Pancreas (tissue), 10 donors: ENCODE results near the gene MPI. TPM values are rescaled to one million over a fixed set of nuclear protein-coding genes. Genes with fewer than 3 reads are reported as not detected.

Experiments used
- ATAC-seq, 4 donors: fragments of 200-7000 bp; cut with Tn5 transposase; one replicate each; pipeline versions ENCODE4 v1.8.0 to v1.9.1; 2020; ENCODE audit warnings: mild to moderate bottlenecking in 4 of 4, moderate library complexity in 4 of 4
- DNase-seq, 6 donors: peaks; one replicate each; pipeline ENCODE4 v3.0.0-alpha.2; 2020
- FAIRE-seq: peaks from 2 replicates; lab custom pipeline; 2012; peaks lifted over from hg19 to GRCh38; lab: Jason Lieb, UNC
- H3K27ac ChIP-seq, 4 donors: fragments of 200-600 bp; sonication (generic); 1 replicate in 3 of 4; 2 replicates in 1 of 4; pipeline versions ENCODE4 v1.5.0 to v1.8.0; 2020
- H3K27me3 ChIP-seq, 4 donors: fragments of 200-600 bp; one replicate each; pipeline ENCODE4 v1.8.0; 2021
- H3K36me3 ChIP-seq, 3 donors: fragments of 200-600 bp; sonication (generic) in 1 of 3; one replicate each; pipeline versions ENCODE4 v1.5.0 to v1.8.0; 2020 to 2021
- H3K4me1 ChIP-seq, 3 donors: fragments of 200-600 bp; one replicate each; pipeline ENCODE4 v1.8.0; 2021
- H3K4me3 ChIP-seq, 4 donors: fragments of 200-600 bp; sonication (generic) in 2 of 4; one replicate each; pipeline versions ENCODE4 v1.5.0 to v1.8.0; 2020 to 2021
- H3K9me3 ChIP-seq, 4 donors: fragments of 200-600 bp; one replicate each; pipeline ENCODE4 v1.8.0; 2021
- CTCF ChIP-seq, 4 donors: fragments of 200-600 bp; sonication (generic) in 3 of 4; IDR thresholded peaks; one replicate each; pipeline versions ENCODE4 v1.5.0 to v1.8.0; 2021; ENCODE audit warnings: antibody characterized with exemption in 4 of 4
- WGBS, 2 donors: extraction: QIAGEN DNeasy Blood & Tissue Kit; methylation state at CpG; one replicate each; pipeline ENCODE4 v1.1.7; 2013; 5-methylcytosine and 5-hydroxymethylcytosine counted together
- intact Hi-C, 3 donors: fragments of 100-400 bp; cut with DNase I; formaldehyde crosslinking; loops; one replicate each; pipeline versions ENCODE4 v1.11.1 to v1.14.2; 2022
- polyA plus RNA-seq, 2 donors: library from polyadenylated mRNA; stranded (reverse); fragments of 200-250 nt; gene quantifications; one replicate each; pipeline ENCODE4 v1.2.3, GENCODE V29; 2013
- total RNA-seq, 6 donors: library from RNA; stranded (reverse); fragmentation: NEBNext Ultra II Directional in 4 of 6; extraction: Animal tissue kit (Norgen Biotek cat#: 25700) in 4 of 6; gene quantifications; one replicate each; pipeline versions ENCODE4 v1.2.1 to v1.2.4, GENCODE V29; 2021 to 2023
- donor health status: healthy with polysubstance abuse.
- donor health status: DM: no; HTN: no; CAD: no; lungs with moderate emphysema.
- donor health status: DM: no; HTN: no; CAD: no.
- donor health status: control.
- donor health status: control.
- donor health status: Bipolar disorder and iron deficiency.
- donor health status: DM: yes; HTN: yes; CAD: no.
- donor health status: DM: no; HTN: no; CAD: no.
- donor health status: DM: no; HTN: no; CAD: no.
- donor health status: DM: yes; HTN: yes; CAD: no.

MPI gene
- total and polyA plus RNA-seq, 8 donors, result 14.5 to 23.2 (median 21.8) TPM

GRCh38 chr15:74889390-74889882, 406 bp upstream of the MPI start:
- FAIRE-seq, result no peak
- no peaks in the 10 kb centered on the region for H3K27me3 ChIP-seq
- peak in 1 of 6 donors; percentile 23 for DNase-seq
- peaks cover 0 to 23% (median 4%) of the 10 kb centered on the region in 3 donors for H3K4me1 ChIP-seq
- 49 to 52% methylated on average over 8 of the region's 8 CpGs for WGBS, 2 donors
- H3K4me3 ChIP-seq, result peak overlapping the region; percentile 70 to 95 (median 84)
- peak; percentile 9 to 28 (median 18) for ATAC-seq
- no peak for TF ChIP-seq CTCF (IDR thresholded peaks at IDR 0.05)
- no peaks in the 10 kb centered on the region for H3K9me3 ChIP-seq
- H3K27ac ChIP-seq, result peak overlapping the region in 3 of 4 donors; percentile 39 to 81 (median 75)
- intact Hi-C loops, result no loop called here
- no peaks in the 10 kb centered on the region for H3K36me3 ChIP-seq

DNA sequence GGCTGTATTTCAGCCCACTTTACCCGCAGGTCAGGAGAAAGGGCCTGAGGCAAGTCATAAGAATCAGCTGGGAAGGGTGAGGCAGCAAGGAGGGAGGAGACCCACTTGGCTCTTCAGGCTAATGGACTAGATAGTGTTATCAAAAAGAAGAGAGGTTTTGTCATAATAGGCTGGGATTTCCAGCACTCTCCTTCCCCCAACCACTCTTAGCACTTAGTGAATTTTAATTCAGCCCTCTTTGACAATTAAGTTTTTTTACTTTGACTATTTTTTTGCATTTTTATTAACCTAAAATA, 771 bp downstream of the MPI start:
- DNase-seq (no peak), FAIRE-seq (no peak), ATAC-seq (no peak)
- no peaks in the 10 kb centered on the region for H3K36me3 ChIP-seq
- H3K27me3 ChIP-seq, result no peaks in the 10 kb centered on the region
- peaks cover 0 to 23% (median 4%) of the 10 kb centered on the region in 3 donors for H3K4me1 ChIP-seq
- H3K27ac ChIP-seq, result peak overlapping the region in 2 of 4 donors; percentile 75 to 81
- H3K4me3 ChIP-seq, result peak overlapping the region; percentile 70 to 95 (median 84)
- 0 to 3% methylated on average over 1 of the region's 1 CpG for WGBS, 2 donors
- H3K9me3 ChIP-seq, result no peaks in the 10 kb centered on the region
- intact Hi-C loops, result no loop called here
- TF ChIP-seq CTCF (IDR thresholded peaks at IDR 0.05), result no peak

DNA sequence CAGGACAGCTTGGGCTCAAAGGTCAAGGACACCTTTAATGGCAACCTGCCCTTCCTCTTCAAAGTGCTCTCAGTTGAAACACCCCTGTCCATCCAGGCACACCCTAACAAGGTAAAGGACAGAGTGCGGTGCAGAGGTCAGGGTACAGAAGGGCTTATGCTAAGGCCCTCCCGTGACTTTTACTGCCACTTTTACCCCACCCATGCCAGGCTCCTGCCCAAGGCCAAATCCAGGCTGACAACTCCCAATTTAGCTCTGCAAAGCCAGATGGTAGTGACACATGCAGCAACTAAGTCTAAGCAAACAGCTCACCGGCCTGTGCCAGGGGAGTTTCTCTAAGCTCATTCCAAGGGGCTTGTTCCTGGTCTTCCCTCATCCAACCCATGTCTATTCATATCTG, 1.6 kb downstream of the MPI start:
- no peak overlapping the region for H3K4me3 ChIP-seq
- DNase-seq (peak in 3 of 6 donors; percentile 49 to 72 (median 69)), FAIRE-seq (no peak), ATAC-seq (peak in 3 of 4 donors; percentile 4 to 68 (median 64))
- no peaks in the 10 kb centered on the region for H3K27me3 ChIP-seq
- no peaks in the 10 kb centered on the region for H3K36me3 ChIP-seq
- 43 to 48% methylated on average over 3 of the region's 3 CpGs for WGBS, 2 donors
- H3K27ac ChIP-seq, result peak overlapping the region in 2 of 4 donors; percentile 75 to 81
- H3K9me3 ChIP-seq, result no peaks in the 10 kb centered on the region
- intact Hi-C loops, result no loop called here
- H3K4me1 ChIP-seq, result peaks cover 0 to 23% (median 4%) of the 10 kb centered on the region in 3 donors
- no peak for TF ChIP-seq CTCF (IDR thresholded peaks at IDR 0.05)

DNA sequence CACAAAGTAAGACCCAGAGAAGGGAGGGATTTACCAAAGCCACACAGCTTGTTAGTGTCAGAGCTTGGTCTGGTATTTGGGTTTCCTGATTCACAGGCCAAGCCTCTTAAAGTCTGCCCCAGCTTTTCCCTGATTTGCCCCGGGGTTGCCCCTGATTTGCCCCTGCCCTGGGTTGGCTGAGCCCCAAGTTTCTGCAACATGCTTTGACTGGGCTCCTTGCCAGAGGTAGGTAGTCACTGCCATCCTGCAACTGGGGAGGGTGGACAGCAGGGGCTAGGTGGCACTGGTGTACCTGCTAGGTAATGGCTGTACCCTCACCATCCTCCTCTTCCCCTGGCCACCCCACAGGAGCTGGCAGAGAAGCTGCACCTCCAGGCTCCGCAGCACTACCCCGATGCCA, 2.5 kb downstream of the MPI start:
- no peak for TF ChIP-seq CTCF (IDR thresholded peaks at IDR 0.05)
- intact Hi-C loops, result no loop called here
- FAIRE-seq, result no peak
- H3K27me3 ChIP-seq, result no peaks in the 10 kb centered on the region
- peaks cover 0 to 23% (median 4%) of the 10 kb centered on the region in 3 donors for H3K4me1 ChIP-seq
- H3K9me3 ChIP-seq, result no peaks in the 10 kb centered on the region
- 38 to 59% methylated on average over 3 of the region's 3 CpGs for WGBS, 2 donors
- no peak overlapping the region for H3K4me3 ChIP-seq
- peak in 2 of 4 donors; percentile 31 to 42 for ATAC-seq
- peak in 5 of 6 donors; percentile 47 to 69 (median 64) for DNase-seq
- H3K36me3 ChIP-seq, result no peaks in the 10 kb centered on the region
- H3K27ac ChIP-seq, result peak overlapping the region in 2 of 4 donors; percentile 47 to 75

- H3K27me3 ChIP-seq, result no peaks in the 10 kb centered on the region
- no peaks in the 10 kb centered on the region for H3K9me3 ChIP-seq
- ATAC-seq (no peak), DNase-seq (no peak), FAIRE-seq (no peak)
- intact Hi-C loops, result no loop called here
- H3K27ac ChIP-seq, result no peak overlapping the region
- peaks cover 0 to 23% (median 4%) of the 10 kb centered on the region in 3 donors for H3K4me1 ChIP-seq
- WGBS, 2 donors, result 63 to 71% methylated on average over 2 of the region's 2 CpGs
- H3K4me3 ChIP-seq, result no peak overlapping the region
- H3K36me3 ChIP-seq, result no peaks in the 10 kb centered on the region
- TF ChIP-seq CTCF (IDR thresholded peaks at IDR 0.05), result no peak
Observed at GRCh38 chr15:74892931-74893330, 3.1 kb downstream of the MPI start.
